SK-N-SH treated with all-trans-retinoic acid at 6 μM for 48 hours (cell line): Measurements from ENCODE around the gene SLC6A9.

Experiments
- ATAC-seq: fragments of 200-7000 bp; cut with Tn5 transposase; 3 replicates; pipeline ENCODE4 v1.9.1; 2020; ENCODE audit warnings: mild to moderate bottlenecking, moderate library complexity
- ARNTL ChIP-seq: fragments of 450-650 bp; formaldehyde crosslinking; IDR thresholded peaks from 2 replicates; pipeline ENCODE4 v1.5.0; 2020; ENCODE audit warnings: low read depth, mild to moderate bottlenecking, moderate library complexity, borderline replicate concordance
- BACH2 ChIP-seq: fragments of 250-450 bp; sonication (Bioruptor Pico); IDR thresholded peaks from 2 replicates; pipeline ENCODE4 v1.9.0; 2021; ENCODE audit warnings: mild to moderate bottlenecking, borderline replicate concordance
- CREB5 ChIP-seq: fragments of 250-450 bp; sonication (Bioruptor Pico); IDR thresholded peaks from 2 replicates; pipeline ENCODE4 v1.5.1; 2020; ENCODE audit warnings: low read depth, mild to moderate bottlenecking, moderate library complexity
- CSDC2 ChIP-seq: fragments of 250-450 bp; sonication (Bioruptor Pico); IDR thresholded peaks from 2 replicates; pipeline ENCODE4 v1.5.0; 2020; ENCODE audit warnings: mild to moderate bottlenecking, moderate library complexity
- GLIS3 ChIP-seq: fragments of 250-450 bp; sonication (Bioruptor Pico); IDR thresholded peaks from 2 replicates; pipeline ENCODE4 v1.5.0; 2020; ENCODE audit warnings: mild to moderate bottlenecking, moderate library complexity
- ISL1 ChIP-seq: fragments of 250-450 bp; sonication (Bioruptor Pico); IDR thresholded peaks from 2 replicates; pipeline ENCODE4 v2.1.2; 2022; ENCODE audit warnings: mild to moderate bottlenecking, moderate library complexity
- OSR1 ChIP-seq: fragments of 250-450 bp; sonication (Bioruptor Pico); IDR thresholded peaks from 2 replicates; pipeline ENCODE4 v1.8.0; 2022; ENCODE audit warnings: moderate library complexity, mild to moderate bottlenecking, inconsistent platforms
- PATZ1 ChIP-seq: fragments of 250-450 bp; sonication (Bioruptor Pico); IDR thresholded peaks from 2 replicates; pipeline ENCODE4 v1.8.0; 2020; ENCODE audit warnings: mild to moderate bottlenecking, moderate library complexity, borderline replicate concordance
- PPARA ChIP-seq: fragments of 250-450 bp; sonication (Bioruptor Pico); IDR thresholded peaks from 2 replicates; pipeline ENCODE4 v1.5.0; 2020; ENCODE audit warnings: mild to moderate bottlenecking, borderline replicate concordance
- RARB ChIP-seq: fragments of 250-450 bp; sonication (Bioruptor Pico); IDR thresholded peaks from 2 replicates; pipeline ENCODE4 v1.8.0; 2021; ENCODE audit warnings: mild to moderate bottlenecking, moderate library complexity
- SNAI2 ChIP-seq: fragments of 250-450 bp; sonication (Bioruptor Pico); IDR thresholded peaks from 2 replicates; pipeline ENCODE4 v1.5.0; 2020; ENCODE audit warnings: mild to moderate bottlenecking, moderate library complexity
- TCF4 ChIP-seq: fragments of 250-450 bp; sonication (Bioruptor Pico); IDR thresholded peaks from 2 replicates; pipeline ENCODE4 v1.8.0; 2021; ENCODE audit warnings: mild to moderate bottlenecking, moderate library complexity, borderline replicate concordance
- TOX ChIP-seq: fragments of 250-450 bp; sonication (Bioruptor Pico); IDR thresholded peaks from 2 replicates; pipeline ENCODE4 v1.8.0; 2021; ENCODE audit warnings: mild to moderate bottlenecking, moderate library complexity, borderline replicate concordance
- TSHZ2 ChIP-seq: fragments of 250-450 bp; sonication (Bioruptor Pico); IDR thresholded peaks from 2 replicates; pipeline ENCODE4 v1.5.0; 2020; ENCODE audit warnings: mild to moderate bottlenecking, moderate library complexity
- ZC3H10 ChIP-seq: fragments of 250-450 bp; sonication (Bioruptor Pico); IDR thresholded peaks from 2 replicates; pipeline ENCODE4 v1.5.1; 2021; ENCODE audit warnings: mild to moderate bottlenecking, moderate library complexity
- ZFP30 ChIP-seq: fragments of 450-650 bp; formaldehyde crosslinking; IDR thresholded peaks from 2 replicates; pipeline ENCODE4 v1.5.0; 2022; ENCODE audit warnings: mild to moderate bottlenecking, moderate library complexity
- ZNF8 ChIP-seq: fragments of 450-650 bp; formaldehyde crosslinking; IDR thresholded peaks from 2 replicates; pipeline ENCODE4 v1.5.0; 2020; ENCODE audit warnings: mild to moderate bottlenecking, moderate library complexity

Gene SLC6A9

GRCh38 chr1:43969416-43969745, 61.9 kb downstream of the SLC6A9 start:
- TF ChIP-seq TCF4 (CRISPR knock-in tag), result no peak
- TF ChIP-seq SNAI2 (CRISPR knock-in tag), result no peak
- ATAC-seq, result no peak

GRCh38 chr1:43968348-43968948, 62.8 kb downstream of the SLC6A9 start:
- no peak for ATAC-seq
- no peak for TF ChIP-seq OSR1 (CRISPR knock-in tag)

GRCh38 chr1:43965316-43965715, 65.9 kb downstream of the SLC6A9 start:
- ATAC-seq, result no peak
- TF ChIP-seq ZC3H10 (CRISPR knock-in tag) (no peak), CREB5 (no peak), ISL1 (CRISPR knock-in tag) (no peak), RARB (CRISPR knock-in tag) (no peak), PATZ1 (CRISPR knock-in tag) (no peak), ARNTL (CRISPR knock-in tag) (no peak), GLIS3 (CRISPR knock-in tag) (no peak), TCF4 (CRISPR knock-in tag) (no peak), ZNF8 (no peak)

- no peak for TF ChIP-seq ARNTL (CRISPR knock-in tag)
- no peak for TF ChIP-seq TCF4 (CRISPR knock-in tag)
- TF ChIP-seq CREB5, result no peak
- TF ChIP-seq ZFP30 (CRISPR knock-in tag), result no peak
- no peak for TF ChIP-seq BACH2 (CRISPR knock-in tag)
- no peak for TF ChIP-seq TSHZ2 (CRISPR knock-in tag)
- TF ChIP-seq CSDC2 (CRISPR knock-in tag), result no peak
- ATAC-seq, result no peak
Observed at GRCh38 chr1:43963890-43964289, 67.4 kb downstream of the SLC6A9 start.

- no peak for ATAC-seq
- TF ChIP-seq OSR1 (CRISPR knock-in tag) (no peak), ZC3H10 (CRISPR knock-in tag) (no peak), ZFP30 (CRISPR knock-in tag) (no peak), PATZ1 (CRISPR knock-in tag) (no peak), ZNF8 (no peak), TOX (CRISPR knock-in tag) (no peak), PPARA (CRISPR knock-in tag) (no peak)
Observed at GRCh38 chr1:43963006-43963405, 68.3 kb downstream of the SLC6A9 start.
